GDM1 (cell line): ENCODE data around the gene LGALS9.

Source experiments
- DNase-seq: peaks from one replicate; lab custom pipeline; 2025; lab: John Stamatoyannopoulos, UW

Gene LGALS9

DNA sequence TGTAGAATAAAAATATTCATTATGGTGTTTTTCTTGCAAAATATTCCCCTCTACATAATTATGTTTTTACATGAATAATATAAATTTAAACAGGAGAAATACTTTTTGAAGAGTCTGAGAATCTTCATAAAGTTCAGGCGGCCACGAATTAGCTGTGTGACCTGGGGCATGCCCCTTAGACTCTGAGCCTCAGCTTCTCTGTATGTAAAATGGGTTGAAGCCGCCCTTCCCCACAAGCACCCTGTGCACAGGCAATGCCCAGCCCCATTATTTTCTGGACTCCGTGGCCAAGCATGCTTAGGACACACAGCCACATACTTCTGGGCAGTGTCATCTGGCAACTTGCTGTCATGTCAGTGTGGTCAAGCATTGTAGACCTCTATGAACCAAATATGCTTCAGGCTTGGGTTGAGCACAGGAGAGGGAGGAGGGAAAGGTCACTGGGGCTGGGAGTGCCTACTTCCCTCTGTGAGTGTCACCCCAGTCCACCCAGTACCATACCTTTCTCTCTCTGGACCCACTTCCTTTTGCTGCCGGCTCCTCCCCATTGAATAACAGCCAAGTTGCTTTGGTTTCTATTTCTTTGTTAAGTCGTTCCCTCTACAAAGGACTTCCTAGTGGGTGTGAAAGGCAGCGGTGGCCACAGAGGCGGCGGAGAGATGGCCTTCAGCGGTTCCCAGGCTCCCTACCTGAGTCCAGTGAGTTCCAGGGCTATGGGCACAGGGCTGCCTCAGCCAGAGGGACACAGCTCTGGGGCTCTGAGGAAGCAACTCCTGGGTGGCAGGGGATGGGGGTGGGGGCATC, at the start of gene LGALS9:
Gene LGALS9 (plus strand): TSS at position 582 of the 804 bp plus-strand sequence. CDS start 78 bp downstream, at position 660.
- peak; percentile 50 for DNase-seq

DNA sequence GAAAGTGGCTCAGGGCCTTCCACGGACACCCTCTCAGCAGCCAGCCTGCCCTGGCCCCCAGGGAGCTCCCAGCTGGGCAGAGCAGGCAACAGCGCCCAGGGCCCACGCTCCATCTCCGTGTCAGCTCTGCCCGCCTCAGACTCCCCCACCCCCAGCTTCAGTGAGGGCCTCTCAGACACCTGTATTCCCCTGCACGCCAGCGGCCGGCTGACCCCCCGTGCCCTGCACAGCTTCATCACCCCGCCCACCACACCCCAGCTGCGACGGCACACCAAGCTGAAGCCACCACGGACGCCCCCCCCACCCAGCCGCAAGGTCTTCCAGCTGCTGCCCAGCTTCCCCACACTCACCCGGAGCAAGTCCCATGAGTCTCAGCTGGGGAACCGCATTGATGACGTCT, 48.3 kb upstream of the LGALS9 start:
- DNase-seq, result no peak

DNA sequence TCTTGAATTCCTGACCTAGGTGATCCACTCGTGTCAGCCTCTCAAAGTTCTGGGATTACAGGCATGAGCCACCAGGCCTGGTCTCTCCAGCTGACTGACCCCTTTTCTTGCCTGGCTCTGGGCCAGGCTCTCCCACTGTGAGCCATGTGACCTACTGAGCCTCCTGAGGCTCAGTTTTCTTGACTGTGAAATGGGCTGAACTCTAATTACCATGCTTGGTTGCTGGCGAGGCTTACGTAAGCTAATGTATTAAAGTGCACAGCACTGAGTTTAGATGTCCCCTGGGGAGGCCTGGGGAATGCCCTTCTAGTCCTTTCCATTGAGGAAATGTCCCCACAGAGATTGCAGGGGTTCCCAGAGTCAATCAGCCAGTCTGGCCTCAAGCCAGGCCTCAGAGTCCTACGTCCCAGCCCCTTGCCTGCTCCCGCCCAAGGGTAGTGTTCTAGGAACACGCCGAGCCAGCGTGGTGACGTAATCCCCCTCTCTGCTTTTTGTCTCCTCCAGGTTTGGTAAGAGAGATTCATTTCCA, 45.8 kb upstream of the LGALS9 start:
- no peak for DNase-seq

DNA sequence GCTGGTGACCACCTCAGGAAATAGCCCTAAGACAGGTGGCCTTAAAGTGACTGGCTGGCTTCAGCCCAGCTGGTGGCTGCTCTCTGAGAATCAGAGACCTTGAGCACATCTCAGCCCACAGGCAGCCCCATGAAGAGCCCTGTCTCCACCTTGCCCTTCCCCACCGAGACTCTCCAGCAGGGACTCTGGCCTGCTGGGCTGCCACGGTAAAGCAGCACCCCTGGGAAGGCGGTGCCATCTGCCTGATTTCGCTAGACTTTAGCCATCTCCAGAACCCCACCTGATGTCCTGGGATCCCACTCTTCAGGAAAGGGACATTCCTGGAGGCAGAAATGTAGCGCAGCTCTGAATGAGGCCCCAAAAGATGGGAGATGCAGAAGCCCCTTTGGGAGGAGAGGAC, 45.2 kb upstream of the LGALS9 start:
- DNase-seq, result no peak

DNA sequence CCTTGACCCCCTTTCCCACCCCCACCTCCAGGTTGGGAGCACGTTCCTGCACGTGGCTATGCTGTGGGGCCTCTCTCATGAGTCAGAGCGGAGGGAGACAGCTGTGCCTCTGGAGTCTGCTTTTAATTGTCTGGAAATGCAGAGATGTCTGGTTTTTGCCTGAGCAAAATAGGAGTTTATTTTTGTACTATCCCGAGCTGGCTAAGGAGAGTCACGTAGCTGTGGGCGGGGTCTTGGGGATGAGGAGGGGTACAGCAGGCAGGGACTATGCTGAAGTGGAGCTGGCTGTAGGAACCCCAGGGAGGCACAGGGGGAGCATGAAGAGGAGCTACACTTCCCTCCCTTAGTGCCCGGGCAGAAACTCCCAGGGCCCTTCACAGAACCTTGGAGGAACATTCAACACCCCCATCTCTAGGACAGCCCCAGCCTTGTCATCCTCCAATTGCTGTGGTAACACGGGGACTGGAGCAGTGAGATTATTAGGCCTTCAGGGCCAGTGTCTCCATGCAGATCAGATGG, 44.7 kb upstream of the LGALS9 start:
- no peak for DNase-seq

DNA sequence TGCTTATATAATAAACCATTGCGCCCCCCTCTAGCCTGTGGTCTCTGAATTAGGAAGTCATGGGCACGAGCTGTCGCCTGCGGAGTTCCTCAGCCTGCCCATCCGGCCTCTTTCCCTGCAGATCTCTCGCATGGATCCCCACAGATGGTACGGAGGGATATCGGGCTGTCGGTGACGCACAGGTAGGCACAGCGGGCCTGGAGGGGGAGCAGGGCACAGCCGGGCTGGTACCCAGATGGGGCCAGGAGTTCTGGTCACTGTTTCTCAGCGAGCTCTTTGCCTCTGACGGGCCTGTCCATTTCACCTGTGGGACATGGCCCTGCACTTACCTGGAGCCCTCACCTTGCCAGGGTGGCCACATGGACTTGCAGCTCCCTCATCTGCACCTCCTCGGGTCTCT, 42.6 kb upstream of the LGALS9 start:
- DNase-seq, result no peak

DNA sequence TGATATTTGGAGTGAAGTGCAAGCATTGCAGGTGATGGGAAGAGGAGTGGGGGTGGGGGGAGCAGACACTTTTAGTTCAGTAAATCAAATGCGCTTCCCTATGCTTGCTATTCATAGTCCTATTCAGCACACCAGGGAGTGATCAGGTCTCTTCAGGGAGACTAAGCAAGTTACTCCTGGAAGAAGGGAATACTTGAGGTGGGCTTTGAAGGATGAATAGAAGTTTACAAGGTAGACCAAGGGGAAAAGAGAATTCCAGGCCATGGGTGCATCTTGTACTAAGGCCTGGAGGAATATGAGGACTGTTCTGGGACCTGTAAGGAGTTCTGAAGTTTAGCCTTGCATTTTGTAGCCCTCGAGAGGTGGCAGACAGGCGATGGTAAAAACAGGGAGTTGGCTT, 40.1 kb upstream of the LGALS9 start:
- no peak for DNase-seq

DNA sequence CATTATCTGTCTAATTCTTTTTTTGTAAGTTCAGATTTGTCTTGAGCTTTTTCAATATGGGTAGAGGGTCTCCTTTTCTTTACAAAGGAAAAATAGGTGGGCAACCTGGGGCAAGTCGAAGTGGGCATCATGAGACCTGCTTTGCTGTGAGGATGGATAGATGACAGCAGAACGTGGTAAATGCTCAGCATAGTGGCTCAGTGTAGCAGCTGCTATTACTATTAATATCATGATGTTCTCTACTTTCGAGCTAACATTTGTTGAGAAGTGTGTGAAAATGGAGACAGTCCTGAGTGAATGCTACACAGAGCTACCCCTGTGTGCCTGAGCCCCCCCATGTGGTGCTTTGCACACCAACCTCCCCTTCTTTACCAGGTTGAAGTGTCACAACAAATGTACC, 39.0 kb upstream of the LGALS9 start:
- DNase-seq, result no peak

DNA sequence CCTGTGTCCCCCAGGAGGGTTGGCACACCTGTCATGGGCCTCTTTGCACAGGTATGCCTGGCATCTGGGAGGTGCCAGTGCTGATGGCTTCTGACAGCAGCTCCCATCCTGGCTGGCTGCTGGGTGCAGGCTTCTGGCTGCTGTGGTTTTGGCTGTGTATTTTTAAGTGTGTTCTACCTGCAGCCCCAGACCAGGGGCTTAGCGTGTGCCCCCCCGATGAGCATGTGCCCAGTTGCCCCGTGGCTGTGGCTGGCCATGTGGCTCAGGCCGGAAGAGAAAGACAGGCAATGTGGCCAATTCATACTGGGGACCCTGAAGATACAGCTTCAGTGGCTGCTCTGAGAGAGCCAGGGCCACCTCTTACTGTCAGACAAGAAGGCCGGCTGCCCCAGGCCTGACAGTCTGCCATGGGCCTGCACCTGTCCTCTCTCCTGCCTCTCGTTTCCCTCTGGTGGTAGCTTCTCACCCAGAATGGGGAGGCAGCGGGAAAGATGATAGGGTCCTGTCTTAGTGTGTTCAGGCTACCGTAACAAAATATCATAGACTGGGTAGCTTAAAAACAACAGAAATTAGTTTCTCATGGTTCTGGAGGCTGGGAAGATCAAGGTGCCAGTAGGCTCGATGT, 37.6 kb upstream of the LGALS9 start:
- no peak for DNase-seq

DNA sequence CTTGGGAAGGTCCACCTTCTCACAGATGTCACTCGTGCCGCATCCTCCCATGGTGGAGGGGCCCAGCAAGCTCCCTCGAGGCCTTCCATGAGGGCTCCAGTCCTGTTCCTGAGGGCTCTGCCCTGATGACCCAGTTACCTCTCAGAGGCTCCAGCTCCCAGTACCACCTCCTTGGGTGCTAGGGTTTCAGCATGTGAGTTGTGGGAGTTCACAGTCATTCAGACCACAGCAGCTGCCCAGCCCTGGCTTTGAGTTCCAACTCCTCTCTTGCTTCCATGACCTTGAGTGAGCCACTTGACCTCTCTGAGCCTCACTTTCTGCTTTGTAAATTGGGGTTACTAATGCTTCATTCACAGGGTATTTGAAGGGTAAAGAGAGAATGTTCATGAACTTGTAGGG, 37.1 kb upstream of the LGALS9 start:
- no peak for DNase-seq

DNA sequence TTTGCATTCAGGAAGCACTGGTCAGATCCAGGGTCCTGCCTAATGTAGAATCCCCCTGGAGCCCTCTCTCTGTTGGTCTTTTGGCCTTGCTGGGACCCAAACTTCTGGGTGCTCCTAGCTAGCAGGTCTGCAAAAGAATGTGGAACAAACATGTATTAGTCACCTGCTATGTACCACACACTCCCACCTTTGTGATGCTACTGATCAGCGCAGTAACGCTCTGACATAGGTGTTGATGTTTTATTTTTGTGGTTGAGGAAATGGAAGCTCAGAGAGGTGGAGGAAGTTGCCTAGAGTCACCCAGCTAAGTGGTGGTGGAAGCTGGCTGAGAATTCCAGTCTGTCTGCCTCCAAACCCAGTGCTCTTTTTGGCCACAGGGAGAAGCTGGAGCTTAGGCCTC, 35.8 kb upstream of the LGALS9 start:
- no peak for DNase-seq

DNA sequence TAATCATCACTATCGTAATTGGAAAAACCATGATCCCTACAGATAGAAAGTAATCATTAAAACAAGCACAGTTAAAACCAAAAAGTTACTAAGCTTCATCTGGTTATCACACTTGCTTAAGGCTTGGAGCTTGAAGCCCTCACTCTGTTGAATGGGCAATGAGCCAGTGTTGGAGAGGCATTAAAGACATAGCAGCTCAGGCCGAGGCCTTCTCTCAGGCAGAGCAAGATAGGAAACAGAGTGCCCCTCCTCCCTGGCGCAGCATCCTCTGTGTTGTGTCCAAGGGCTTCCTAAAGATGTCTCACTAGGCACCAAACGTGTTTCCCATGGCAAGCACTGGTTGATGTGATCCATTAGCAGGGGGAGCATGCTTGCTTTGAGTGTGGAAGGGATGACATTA, 34.9 kb upstream of the LGALS9 start:
- no peak for DNase-seq

DNA sequence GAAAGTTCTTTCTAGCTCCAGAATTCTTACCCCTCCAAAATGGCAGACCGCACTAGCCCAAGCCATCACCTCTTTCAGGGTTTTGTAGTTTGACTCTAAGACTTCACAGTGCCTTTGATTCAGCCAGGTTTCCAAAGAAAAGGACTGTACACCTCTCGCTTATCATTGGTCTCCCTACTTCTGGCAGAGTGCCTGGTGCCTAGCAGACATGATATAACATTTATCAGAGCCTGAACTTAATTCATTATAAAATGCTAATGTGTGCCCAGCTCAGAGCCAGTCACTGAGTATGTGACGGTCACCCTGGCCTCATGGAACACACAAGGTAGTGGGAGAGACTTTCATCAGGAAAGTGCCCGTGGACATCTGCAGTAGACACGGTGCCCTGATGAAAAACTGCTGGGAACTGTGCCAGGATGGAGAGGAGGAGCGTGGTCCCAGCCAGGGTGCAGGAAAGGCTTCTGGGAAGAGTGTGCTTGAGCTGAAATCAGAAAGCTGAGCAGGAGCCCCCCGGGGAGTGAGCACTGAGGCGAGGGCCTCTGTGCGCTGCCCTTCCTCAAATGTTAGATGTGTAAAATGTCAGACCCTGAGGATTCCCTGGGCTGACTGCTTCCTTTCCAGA, 34.3 kb upstream of the LGALS9 start:
- DNase-seq, result no peak

DNA sequence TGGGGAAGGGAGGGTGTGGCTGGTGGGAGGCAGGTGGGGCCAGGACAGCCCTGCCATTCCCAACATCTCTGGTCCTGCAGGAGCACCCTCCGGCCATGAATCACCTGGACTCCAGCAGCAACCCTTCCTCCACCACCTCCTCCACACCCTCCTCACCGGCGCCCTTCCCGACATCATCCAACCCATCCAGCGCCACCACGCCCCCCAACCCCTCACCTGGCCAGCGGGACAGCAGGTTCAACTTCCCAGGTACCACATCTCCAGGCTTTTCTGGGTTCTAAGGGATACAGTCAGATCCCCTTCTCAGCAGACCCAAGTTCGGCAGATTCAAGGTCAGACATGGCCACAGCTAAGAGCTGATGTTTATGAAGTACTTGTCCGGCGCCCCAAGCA, 33.8 kb upstream of the LGALS9 start:
- no peak for DNase-seq

DNA sequence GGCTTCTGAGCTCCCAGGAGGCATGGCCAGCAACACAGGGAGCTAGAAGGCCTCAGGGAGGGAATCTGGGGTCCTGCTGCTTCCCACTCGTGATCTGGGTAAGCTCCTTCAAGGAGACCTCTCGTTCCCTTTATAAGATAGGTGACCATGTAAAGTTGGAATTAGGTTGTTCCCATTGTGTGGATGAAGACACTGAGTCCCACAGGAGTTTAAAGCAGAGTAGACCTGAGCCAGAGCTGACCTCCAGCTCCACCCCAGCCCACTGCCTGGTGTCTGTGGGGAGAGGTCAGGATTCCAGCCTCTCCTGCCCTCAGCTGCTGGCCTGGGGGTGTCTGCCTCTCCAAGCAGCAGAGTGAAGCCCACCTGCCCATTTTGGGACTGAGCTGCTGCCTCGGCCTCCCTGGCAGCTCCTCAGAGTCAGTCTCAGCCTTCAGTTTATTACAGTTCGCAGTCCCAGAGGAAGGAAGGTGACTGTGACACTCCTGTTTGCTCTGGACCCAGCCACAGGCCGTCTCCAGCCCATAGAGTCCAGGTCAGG, 33.1 kb upstream of the LGALS9 start:
- DNase-seq, result no peak

DNA sequence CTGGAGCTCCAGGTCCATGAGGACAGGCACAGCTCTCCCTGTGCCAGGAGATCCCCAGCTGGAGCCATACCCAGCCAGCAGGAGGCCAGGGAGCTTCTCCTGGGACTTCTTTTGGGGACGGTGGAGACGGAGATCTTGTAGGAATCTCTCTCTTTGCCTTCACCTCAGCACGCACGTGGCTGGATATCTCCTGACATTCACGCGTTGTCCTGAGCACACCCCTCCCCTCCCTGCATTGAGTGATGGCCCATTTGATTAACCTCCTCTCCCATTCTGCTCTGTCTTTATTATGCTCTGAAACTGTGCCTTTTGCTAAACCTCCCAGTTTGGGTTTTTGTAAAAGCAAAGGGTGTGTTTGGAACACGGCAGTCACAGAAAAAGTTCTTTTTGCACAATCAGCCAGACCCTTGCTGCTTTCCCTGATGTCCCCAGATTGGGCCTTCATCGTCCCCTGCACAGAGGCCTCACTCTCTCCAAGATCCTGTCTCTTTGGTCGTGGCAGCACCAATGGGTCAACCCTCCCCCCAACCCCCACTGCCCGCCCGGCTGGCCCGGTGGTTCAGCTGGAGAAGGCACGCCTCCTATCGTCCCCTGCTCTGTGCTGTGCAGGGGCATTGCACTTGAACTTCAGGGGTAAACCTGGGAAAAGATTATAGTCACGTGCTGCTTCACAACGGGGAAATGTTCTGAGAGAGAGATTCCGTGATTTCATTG, 32.5 kb upstream of the LGALS9 start:
- DNase-seq, result no peak

DNA sequence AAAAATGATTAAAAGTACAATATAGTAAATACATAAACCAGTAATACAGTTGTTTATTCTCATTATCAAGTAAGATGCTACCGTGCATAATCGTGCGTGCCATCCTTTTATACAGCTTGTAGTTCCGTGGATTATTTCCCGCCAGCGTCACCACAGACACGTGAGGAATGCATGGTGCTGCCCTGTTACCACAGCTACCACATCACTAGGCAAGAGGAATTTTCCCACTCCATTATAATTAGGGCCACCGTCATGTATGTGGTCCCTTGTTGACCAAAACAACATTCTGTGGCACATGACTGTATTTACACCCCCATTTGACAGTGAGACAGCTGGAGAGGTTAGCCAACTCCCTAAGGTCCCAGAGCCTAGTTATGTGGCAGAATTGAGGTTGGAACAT, 30.5 kb upstream of the LGALS9 start:
- DNase-seq, result no peak

DNA sequence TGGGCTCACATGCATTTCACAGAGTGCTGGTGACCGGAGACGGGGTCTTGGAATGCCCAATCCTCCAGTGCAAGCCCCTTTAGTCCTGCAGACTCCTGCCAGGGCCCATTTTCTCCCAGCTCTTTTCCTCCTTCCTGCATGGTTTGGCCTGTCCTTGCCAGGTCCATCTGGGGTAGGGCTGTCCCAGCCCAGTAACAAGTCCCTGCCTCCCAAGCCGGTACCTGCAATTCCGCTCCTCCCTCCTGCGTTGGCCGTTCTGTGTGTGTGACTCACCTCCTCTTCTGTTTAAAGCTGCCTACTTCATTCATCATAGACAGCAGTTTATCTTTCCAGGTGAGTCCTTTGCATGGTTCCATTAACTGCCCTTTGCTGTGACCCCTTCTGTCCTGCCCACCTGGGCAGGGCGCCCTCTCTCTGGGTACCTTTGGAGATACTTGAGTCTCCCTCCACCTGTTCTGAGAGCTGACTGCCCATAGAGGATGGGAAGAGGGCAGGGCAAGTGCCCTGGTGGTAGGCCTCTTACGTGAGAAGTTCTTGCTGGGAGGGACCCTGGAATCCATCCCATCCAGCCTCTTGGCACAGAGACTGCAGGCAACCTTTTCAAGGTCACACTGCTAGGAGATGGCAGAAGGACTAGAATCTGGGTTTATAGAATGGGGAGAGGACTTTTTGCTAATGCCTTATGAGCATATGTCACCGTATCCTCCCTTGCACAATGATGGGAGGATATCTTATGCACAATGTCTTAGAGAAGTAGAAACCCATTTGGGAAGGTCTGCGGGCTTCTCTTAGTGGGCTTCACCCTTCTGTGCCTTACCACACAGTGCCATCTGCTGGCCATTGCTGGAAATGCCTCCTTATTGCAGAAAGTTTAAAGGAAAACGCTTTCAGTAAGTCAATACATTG, 29.7 kb upstream of the LGALS9 start:
- peak; percentile 52 for DNase-seq

DNA sequence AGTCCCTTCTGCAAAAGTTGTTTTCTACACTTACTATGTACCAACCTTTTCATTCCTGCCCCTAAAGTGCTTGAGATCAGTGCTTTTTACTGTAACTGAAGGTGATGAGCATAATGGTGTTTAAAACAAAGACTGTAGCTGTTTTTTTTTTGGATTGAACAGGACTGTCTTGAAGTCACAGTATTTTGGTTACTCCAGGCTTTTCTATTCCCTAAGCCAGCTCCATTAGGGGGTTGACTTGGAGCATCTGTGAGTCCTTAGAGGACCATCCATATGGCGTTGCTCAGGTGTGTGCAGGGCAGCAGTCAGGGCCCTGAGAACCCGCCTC, 29.0 kb upstream of the LGALS9 start:
- no peak for DNase-seq

DNA sequence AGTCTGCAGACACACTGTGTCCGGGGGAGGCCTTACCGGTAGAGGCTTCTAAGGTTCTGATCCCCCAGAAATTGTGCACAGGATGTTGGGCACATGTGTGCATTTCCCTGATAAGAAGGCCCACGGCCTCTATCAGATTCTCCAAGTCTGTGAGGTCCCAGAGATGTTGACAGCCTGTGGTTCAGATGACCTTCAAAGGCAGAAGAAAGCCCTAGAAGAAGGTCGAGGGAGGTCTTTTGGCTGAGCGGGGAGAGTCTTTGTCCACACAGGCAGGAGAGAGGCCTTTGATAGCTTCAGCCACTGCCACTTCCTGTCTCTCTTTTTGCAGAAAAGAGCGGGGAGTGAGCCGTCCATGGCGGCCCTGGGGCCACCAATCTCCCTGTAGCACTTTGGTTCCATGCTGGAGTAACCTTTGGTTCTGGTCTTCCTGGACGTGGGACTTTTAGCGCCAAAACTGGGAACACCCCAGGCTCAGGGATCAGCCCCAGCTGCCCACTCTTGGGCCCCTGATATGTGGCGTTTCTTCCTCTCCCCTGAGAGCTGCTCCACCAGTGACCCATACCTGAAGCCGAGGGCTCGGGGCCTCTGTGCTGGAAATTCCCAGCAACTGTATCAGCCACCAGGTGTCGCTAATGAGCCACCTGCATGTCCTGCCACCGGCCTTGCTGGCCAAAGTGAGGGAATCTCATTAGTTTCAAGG, 28.1 kb upstream of the LGALS9 start:
- peak; percentile 37 for DNase-seq

DNA sequence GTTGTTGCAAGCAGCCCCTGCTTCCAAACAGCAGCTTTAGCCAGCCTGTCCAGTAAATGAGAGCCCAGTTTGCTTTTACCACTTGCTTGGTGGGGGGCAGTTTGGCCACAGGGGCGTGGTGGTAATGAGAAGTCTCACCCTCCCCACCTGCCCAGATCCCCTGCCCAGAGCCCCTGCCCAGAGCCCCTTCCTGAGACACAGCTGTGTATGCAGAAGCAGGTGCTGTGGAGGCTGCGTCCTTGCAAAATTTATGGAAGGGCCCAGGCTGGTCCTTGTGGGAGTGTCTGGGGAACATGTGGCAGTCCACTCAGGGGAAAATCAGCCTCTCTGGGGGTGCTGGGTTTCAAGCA, 27.6 kb upstream of the LGALS9 start:
- no peak for DNase-seq
